Activated CD4-positive, alpha-beta T cell treated with anti-CD3 and anti-CD28 coated beads, Interleukin-2, amount 50 U/mL, for 48 hours (primary cell): ENCODE data around the gene TLN1.
A peak's percentile ranks its signal among the peaks of the same experiment; 100 is the strongest.

Experiments used
- DNase-seq, 2 experiments: peaks; one replicate each; pipeline ENCODE4 v3.0.0-alpha.2; 2020

The TLN1 gene, protein sequence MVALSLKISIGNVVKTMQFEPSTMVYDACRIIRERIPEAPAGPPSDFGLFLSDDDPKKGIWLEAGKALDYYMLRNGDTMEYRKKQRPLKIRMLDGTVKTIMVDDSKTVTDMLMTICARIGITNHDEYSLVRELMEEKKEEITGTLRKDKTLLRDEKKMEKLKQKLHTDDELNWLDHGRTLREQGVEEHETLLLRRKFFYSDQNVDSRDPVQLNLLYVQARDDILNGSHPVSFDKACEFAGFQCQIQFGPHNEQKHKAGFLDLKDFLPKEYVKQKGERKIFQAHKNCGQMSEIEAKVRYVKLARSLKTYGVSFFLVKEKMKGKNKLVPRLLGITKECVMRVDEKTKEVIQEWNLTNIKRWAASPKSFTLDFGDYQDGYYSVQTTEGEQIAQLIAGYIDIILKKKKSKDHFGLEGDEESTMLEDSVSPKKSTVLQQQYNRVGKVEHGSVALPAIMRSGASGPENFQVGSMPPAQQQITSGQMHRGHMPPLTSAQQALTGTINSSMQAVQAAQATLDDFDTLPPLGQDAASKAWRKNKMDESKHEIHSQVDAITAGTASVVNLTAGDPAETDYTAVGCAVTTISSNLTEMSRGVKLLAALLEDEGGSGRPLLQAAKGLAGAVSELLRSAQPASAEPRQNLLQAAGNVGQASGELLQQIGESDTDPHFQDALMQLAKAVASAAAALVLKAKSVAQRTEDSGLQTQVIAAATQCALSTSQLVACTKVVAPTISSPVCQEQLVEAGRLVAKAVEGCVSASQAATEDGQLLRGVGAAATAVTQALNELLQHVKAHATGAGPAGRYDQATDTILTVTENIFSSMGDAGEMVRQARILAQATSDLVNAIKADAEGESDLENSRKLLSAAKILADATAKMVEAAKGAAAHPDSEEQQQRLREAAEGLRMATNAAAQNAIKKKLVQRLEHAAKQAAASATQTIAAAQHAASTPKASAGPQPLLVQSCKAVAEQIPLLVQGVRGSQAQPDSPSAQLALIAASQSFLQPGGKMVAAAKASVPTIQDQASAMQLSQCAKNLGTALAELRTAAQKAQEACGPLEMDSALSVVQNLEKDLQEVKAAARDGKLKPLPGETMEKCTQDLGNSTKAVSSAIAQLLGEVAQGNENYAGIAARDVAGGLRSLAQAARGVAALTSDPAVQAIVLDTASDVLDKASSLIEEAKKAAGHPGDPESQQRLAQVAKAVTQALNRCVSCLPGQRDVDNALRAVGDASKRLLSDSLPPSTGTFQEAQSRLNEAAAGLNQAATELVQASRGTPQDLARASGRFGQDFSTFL (N-terminal part only)

DNA sequence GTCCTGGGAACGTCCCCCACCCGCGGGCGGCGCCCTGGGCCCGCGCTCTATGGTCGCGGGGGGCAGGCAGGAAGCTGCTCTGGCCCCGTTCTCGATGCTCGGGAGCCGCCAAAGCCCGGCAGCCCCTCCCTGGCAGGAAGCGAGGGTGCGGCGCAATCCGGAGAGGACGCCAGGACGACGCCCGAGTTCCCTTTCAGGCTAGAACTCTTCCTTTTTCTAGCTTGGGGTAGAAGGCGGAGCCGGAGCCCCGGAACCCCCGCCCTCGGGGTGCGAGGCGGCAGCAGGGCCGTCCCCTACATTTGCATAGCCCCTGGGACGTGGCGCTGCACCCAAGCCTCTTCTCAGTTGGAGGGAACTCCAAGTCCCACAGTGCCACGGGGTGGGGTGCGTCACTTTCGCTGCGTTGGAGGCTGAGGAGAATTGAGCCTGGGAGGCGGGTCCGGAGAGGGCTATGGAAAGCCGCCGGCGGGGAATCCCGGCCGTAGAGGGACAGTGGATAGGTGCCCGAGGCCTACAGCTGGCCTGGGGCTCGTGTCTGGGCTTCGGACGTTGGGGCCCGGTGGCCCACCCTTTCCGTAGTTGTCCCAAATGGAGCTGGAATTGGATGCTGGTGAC is at the start of gene TLN1, which contains the start of gene CREB3:
TSS of gene TLN1 (minus strand) at position 11 of the 615 bp plus-strand sequence. CDS start 6,501 bp downstream, outside the sequence.
TSS of gene CREB3 (plus strand) at position 482 of the 615 bp plus-strand sequence. CDS start at position 589, 107 bp downstream.
- DNase-seq, result peak; percentile 96 to 98

DNA sequence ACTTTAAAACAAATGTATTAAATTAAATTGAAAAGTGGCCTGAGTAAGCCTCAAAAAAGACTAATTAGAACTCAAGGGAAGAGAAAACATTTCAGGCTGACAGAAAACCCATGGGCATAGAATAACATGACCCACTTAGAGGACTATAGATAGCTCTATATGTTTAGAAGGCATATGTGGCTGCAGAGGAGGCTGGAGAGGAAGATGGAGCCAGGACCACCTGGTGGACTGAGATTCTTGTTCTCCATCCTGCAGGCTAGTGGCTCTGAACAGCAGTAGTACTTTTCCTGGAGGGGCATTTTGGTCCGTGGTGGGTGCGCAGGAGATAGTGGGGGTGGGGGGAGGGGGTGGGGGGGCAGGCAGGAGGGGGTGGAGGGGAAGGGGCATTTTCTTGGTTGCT is 49.1 kb upstream of the TLN1 start:
- DNase-seq, result no peak

DNA sequence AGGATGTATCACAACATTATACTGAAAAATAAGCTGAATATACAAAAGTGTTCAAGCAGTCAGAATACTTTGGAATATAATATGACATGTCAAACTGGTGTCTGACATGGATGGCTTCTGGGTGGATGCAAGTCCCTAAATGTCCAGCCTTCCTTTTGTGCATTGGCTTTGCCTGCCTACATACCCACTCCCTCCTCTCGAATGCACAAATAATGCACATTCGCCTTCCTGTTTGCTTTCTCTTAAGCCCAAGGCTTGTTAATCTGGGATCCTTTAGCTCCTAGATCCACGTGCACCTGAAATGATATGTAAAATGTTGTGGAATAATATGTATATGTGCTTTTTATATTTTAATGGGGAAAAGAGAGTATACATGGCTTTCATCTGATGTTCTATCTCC is 46.5 kb upstream of the TLN1 start:
- no peak for DNase-seq

DNA sequence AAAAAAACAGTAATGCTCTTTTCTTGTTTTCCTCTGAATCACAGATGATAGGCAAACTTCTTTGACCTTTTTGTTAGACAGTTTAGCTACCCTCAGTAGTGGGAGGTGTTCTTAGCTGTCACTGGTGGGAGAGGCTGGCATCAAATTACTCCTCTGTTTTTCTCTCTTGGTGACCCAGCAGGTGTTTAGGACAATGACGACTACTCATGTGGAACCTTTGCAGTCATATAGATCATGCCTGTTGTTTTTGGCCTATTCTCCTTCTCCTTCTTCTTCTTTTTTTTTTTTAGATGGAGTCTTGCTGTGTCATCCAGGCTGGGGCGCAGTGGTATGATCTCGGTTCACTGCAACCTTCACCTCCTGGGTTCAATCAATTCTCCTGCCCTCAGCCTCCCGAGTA is 44.0 kb upstream of the TLN1 start:
- no peak for DNase-seq

DNA sequence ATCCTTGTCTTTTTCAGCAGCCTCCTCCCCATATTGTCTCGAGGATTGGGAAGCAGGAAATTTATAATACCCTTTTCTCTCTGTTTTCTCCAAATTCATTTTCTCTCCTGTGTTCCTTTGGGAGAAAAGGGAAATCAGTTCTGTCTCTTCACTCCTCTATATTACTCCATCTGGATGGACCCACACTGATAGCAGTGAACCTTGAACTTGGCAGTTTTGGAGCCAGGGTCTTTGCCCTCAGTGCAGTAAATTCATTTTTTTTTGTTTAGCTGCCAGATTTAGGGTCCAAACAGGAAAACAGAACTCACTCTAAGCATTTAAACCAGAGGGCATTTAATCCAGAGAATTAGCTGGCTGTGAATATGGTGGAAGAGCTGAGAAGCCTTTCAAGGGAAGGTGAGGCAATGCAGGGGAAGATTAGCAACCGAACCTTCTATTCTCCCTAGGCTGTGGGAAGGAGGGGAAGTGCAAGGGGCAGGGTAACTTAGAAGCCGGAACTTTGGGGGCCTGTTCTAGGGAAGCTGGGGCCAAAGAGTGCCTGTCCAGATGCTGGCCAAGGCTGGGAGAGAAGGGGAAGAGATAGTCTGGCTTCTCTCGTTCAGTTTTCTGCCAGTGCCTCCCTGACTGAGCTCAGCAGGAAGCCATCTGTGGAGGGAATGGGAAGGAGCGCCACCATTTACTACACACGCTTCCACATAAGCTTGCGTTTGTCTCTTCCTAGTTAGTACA is 43.1 kb upstream of the TLN1 start:
- DNase-seq, result no peak

DNA sequence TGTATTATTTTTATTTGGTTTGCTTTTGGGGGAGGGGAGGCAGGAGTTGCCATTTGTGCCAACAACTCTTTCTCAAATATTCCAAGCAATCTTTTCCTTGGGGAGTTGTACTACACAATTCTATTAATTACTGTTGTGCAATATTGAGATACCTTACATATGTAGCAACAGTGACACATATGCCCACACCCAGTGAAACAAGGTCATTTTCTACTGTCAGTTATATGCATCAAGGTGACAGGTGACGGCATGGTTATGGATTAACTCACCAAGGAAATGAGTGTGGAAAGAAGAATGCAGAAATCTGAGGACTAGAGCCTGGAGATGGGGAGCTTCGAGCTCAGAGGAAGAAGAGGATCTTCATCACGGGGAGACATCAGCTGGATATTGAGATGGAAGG is 39.9 kb upstream of the TLN1 start:
- no peak for DNase-seq

DNA sequence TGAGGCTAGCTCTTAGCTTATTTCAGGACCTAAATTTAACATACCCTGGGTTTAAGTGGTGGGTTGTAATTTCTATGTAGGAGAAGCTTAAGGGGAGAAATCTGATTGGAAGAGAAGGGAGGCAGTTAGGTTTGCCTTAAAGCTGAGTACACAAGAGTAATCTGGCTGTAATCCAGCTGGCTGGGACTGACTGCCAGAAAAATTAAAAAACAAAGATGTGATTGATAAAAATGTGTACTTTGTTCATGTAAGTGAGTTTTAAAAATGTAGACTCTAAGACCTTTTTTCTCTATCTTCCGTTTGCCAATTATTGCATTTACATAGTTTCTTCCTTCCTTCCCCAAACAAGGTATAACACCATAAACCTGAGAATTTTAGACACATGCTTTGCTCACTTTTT is 39.5 kb upstream of the TLN1 start:
- no peak for DNase-seq

DNA sequence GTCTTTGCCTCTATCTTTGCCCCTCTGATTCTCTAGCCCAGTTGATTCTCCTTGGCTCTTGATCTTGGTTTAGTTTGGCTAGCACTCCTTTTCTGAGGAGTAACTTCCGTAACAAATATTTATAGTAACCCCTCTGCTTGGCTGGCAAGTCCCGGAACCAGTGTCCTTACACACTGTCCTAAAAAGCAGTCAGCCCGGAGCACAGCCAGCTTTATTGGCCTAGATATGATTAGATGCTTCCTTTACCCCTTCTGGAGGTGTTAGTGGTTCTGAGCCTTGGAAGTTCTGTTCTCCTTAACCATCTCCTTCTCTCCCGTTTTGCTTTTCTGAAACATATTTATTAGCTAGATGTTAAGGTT is 39.1 kb upstream of the TLN1 start:
- no peak for DNase-seq

DNA sequence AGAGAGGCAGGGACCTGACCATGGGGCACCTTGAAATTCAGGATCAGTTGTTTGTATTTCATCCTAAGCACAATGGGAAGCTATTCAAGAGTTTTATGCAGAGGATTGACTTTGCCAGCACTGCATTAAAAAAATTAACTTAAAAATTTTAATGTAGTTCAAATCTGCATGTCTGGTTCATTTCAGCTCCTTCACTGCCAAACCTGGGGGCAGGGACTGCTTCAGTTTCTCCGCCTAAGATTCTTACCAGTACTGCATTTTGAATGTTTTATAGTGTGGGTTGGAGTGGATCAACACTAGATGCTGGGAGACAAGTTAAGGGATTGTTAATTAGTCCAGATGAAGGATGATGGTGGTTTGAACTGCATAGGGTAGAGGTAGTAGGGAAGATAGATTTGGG is 37.8 kb upstream of the TLN1 start:
- no peak for DNase-seq

DNA sequence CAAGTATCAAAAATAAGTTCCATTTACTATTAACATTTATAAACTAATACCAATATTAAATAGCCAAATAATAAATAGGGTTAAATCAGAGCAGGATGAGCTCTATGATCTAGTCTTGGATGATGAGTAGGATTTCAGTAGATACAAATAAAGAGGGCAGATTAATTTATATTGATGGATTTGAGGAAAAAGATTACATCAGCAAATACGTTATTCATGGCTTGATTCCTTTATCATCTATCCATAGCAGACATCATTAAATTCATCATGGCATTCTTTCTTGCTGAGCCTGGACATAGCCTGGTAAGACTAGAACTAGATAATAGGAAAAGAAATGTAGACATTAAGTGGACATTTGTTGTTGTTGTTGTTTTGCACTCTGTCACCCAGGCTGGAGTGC is 35.5 kb upstream of the TLN1 start:
- no peak for DNase-seq

DNA sequence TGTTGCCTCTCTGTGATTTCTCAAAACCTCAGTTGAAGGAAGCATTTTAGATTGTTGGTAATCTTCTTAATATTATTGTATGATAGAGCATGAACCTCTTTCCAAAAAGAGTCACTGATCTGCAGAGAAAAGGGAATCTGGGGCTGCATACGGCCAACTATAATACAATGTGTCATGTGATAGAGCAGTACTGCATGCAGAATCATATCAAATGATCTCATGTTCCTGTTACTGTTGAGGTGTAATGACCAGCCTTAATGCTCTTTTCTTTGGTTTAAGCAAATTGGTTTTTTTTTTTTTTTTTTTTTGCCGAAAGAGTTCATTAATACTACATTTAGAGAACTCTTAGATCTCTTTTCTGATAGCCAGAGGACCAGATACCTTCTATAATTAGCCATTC is 35.0 kb upstream of the TLN1 start:
- no peak for DNase-seq

DNA sequence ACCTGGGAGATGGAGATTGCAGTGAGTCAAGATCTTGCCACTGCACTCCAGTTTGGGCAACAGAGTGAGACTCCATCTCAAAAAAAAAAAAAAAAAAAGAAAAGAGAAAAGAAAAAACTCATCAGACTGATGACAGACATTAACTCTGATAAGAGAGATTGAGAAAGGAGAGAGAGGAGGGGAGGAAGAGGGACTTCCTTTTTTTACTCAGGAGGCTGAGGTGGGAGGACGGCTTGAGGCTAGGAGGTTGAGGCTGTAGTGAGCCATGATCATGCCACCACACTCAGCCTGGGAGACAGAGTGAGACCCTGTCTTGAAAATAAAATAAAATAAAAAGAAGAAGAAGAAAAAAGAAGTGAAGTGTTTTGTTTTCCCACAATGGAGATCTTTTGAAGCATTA is 31.8 kb upstream of the TLN1 start:
- no peak for DNase-seq

DNA sequence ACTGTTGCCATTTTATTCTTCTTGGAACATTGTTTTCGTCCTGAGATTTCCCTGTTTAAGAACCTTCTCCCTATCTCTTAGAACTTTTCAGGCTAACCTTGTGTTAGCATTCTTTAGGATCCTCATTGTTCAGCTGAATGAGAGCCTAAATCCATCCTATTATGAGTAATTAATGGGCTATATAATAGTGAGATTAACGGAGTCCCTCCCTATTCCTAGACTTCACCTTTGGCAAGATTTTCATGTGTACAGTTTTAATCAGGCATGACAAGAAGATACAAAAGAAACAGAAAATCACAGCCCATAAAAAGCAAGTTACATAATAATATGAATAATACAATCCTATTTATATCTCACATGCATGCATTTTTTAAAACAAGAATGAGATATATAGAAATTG is 31.2 kb upstream of the TLN1 start:
- no peak for DNase-seq

DNA sequence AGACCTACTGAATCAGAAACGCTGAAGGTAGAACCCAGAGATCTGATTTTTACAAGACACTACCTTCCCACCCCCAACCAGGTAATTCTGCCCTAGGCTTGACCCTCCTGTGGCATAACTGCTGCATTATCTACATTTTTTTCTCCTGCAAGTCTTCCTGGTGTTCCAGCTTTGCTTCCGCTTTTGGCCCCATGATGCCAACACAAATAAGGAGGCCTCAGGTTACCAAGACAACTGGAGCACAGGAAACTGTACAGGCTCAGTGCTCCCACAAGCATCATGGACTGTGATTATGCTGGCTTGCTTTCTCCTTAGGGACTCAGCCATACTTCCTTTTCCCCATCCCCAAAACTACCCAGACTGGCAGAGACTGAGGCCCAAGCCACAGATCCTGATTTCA is 28.7 kb upstream of the TLN1 start:
- DNase-seq, result no peak

DNA sequence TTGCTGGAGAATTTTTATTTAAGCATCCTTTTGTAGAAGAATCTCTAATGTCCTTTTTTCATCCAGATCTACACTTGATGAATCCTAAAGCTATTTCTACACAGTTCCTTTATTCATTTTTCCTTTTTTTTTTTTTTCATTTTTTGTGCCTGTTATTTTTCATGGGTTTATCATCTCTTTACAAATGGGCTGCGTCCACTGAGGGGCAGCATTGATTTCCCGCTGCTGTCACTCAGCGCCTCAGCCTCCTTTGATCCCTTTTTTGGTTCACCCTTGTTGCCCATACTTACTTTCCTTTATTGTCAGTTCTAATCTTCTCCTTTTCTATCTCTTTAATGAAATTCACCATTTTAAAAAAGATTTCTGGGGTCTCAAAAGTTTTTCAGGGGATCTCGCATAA is 27.8 kb upstream of the TLN1 start:
- DNase-seq, result no peak

DNA sequence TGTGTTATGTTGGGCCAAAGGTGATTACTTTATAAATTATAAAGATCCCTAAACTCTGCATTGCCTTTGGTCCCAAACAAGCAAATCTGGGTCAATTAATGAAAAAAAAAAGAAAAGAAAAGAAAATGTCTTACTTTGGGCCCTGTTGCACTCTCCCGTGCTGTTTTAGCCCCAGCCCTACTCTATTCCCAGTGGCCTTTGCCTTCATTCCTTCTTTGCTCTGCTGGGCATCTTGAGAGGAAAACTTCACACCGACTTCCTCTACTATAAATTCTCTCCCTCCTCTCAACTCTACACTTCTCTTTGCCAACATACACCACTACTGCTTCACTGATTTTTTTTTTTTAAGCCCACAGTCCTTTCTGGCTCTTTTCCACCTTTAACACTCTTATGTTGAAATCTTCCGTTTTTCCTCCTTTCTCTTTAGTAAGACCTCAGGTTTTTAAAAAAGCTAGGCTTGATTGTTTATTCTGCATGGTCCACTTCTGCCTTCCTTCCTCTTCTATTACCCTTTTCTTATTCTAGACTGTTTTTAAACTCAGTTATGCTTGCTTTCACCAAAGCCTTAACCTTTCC is 26.6 kb upstream of the TLN1 start:
- DNase-seq, result no peak

DNA sequence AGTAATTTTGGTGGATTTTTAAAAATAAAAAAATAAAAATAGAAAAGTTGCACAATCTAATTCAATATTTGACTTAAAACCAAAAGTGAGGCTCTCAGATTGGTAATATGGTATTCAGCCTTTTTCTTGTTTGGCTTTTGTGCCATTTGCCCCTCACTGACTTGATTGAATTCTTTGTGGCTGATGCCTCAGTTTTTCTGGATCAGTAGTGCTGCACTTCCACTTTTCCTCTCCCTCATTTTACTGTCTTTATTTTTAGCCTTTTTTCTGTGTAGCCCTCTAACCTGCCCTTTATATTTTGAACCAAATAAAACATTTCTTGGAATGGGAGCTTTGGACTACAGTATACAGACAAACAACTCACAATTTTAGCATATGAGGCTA is 25.9 kb upstream of the TLN1 start:
- DNase-seq, result no peak

DNA sequence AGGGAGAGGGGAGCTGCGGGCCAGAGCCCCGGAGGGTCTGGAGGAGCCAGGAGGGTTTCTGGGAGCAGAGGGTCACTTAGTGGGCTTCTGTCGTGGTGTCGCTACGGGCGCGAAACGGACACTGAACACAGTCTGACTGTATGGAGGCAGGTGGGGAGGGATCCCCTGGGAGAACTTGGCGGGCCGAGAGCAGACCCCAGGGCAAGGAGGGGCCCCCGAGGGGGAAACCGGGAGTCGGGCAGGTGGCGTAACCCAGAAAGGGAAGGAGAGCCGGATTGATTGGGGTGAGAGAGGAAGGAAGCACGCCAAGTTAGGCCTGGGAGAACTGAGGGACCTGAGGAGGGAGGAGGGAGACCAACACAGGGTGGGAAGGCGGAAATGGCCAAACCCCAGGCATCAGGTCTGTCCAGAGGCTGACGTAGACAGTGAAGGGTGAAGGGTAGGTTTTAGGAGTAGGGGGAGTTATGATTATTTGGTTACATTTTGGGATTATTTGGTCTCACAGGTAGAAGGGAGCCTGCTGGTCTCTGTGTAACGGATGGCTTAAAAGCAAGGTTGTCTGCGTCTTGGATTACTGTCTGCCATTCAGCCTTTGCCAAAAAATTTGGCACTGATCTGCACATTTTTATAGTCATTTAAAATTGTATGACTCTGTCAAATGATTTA is 25.4 kb upstream of the TLN1 start:
- peak; percentile 59 to 65 for DNase-seq

DNA sequence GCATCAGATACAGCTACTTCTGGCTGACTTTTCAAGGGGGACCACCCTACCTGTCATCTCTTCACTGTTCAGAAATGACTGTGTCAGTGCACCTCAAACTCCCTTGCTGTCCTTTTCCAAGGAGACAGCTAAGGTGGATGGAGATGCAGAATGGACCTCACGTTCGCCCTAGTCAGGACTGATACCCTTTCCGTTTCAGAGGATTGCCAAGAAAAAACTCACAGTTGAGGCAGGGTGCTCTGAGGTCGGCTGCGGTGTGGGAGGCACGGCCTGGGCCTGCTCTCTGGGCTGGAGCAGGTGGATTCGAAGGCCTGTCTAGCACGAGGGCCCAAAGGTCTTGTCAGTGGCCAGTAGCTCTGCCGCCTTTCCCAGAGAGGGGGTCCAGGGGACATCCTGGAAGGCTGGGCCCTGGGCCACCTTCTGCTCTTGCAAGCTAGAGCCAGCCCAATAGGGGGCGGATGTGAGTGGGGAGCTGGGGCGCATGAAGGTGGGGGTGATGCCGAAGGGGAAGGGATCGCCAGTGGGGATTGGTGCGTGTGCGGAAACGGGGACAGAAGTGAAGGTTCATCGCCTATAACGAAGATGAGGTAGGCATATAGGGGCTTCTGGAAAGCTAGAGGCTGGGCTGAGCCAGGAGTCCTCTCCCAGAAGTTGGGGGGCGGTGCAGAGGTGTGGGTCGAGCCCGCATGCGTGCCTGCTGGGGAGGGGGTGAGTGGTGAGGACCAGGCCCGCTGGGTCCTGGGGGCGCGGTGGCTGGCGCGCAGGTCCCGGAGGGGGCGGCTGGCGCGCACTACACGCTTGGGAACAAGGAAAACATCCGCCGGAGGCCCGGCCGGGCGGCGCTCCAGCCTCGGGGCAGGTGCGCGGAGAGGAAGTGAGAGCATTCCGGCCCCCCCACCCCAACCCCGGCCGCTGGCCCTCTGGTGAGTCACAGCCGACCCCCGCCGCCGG is 24.6 kb upstream of the TLN1 start:
- DNase-seq, result peak; percentile 87 to 90

DNA sequence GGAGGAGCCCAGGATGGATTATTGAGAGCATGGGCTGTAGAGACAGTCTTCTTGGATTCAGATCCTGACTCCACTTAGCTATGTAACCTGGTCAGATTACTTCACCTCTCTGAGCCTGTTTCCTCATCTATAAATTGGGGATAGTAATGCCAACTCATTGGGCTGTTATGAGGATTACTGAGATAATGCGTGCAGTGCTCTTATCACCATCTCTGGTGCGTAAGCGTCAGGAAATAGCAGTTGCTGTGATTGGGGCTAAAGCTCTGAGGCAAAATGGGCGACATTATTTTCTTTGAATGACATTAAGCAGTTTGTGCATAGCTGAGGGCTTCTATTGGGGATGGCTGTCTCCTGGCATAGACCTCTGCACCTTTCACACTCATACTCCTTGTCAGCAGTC is 23.1 kb upstream of the TLN1 start:
- no peak for DNase-seq
